Measurements from ENCODE around the gene PCCA.

DNA sequence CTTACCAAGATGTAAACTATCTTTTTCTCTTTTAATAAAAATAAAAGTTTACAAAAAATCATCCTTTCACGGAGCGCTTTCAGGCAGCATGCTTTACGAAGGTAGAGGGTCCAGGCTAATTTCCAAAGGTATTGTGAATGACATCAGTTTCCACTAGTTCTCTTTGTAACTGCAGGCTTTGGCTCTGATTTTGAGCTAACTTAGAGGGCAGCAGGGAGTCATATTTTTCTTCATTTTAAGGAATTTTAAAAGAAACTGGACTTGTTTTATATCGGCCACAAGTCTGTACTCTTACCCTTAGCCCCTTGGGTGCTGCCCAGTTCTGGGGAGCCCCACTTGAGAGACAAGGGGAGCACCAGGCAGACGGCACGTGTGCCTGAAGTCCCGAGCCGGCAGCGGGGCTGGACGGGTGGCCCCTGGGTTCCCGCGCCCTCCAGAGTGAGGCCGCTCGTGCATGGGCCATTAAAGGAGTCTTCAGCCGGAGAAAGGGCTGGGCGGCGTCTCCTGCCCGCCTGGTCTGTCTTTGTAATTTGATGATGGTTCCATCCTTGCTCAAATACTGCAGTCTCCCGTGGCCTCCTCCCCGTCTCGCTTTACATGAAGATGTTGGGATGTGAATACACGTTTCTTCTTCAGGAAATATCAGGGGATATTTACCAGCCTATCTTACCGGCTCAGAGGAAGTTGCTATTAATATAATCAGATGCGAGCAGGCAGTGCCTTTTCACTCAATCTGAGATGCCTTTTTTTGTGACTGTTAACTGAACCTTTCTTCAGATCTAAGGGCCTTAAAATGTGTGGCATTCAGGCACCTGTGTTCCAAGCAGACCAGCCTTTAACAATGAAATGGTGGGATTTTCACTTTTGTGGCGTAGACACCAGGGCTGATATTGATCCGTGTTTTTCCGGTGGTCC is 432.3 kb downstream of the PCCA start:
- peak; percentile 63 for TF ChIP-seq L3MBTL2 (conservative IDR thresholded peaks at IDR 0.05)
- TF ChIP-seq, protein P1, sequence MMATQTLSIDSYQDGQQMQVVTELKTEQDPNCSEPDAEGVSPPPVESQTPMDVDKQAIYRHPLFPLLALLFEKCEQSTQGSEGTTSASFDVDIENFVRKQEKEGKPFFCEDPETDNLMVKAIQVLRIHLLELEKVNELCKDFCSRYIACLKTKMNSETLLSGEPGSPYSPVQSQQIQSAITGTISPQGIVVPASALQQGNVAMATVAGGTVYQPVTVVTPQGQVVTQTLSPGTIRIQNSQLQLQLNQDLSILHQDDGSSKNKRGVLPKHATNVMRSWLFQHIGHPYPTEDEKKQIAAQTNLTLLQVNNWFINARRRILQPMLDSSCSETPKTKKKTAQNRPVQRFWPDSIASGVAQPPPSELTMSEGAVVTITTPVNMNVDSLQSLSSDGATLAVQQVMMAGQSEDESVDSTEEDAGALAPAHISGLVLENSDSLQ (IDR thresholded peaks at IDR 0.05) = no peak
- no peak for TF ChIP-seq TARDBP (IDR thresholded peaks at IDR 0.05)
- no peak for TF ChIP-seq LEF1 (IDR thresholded peaks at IDR 0.05; ENCODE audit: borderline replicate concordance)
- no peak for TF ChIP-seq SP1 (IDR thresholded peaks at IDR 0.05)
- TF ChIP-seq ZNF384 (IDR thresholded peaks at IDR 0.05) = no peak
- no peak for TF ChIP-seq ARNT (IDR thresholded peaks at IDR 0.05)
- TF ChIP-seq NFRKB (IDR thresholded peaks at IDR 0.05) = no peak
- no peak for TF ChIP-seq FOXM1 (IDR thresholded peaks at IDR 0.05; ENCODE audit: borderline replicate concordance)
- TF ChIP-seq BHLHE40 (IDR thresholded peaks at IDR 0.05; ENCODE audit: borderline replicate concordance) = no peak
- no peak for TF ChIP-seq HDGF (IDR thresholded peaks at IDR 0.05; ENCODE audit: borderline replicate concordance)
- TF ChIP-seq FOXK2 (IDR thresholded peaks at IDR 0.05) = no peak
- no peak for TF ChIP-seq ELF4 (IDR thresholded peaks at IDR 0.05)
